HepG2 (cell line): Measurements from ENCODE around the gene JOSD1. TPM values are rescaled to one million over a fixed set of nuclear protein-coding genes. Genes with fewer than 3 reads are reported as not detected.
A peak's percentile ranks its signal among the peaks of the same experiment; 100 is the strongest.

Source experiments
- ARNT2 ChIP-seq: sonication (generic); formaldehyde crosslinking; IDR thresholded peaks from 2 replicates; pipeline ENCODE4 v1.8.0; 2022; ENCODE audit warnings: mild to moderate bottlenecking, low read depth, missing genetic modification reagents, moderate library complexity
- CREM ChIP-seq, 2 experiments: sonication (generic) in 1 of 2; formaldehyde crosslinking in 1 of 2; IDR thresholded peaks; 2 replicates each; pipeline versions ENCODE4 v1.4.0 to v1.6.1; 2016 to 2020; ENCODE audit warnings: antibody characterized with exemption in 1 of 2, mild to moderate bottlenecking in 1 of 2, missing genetic modification reagents in 1 of 2
- FOXA3 ChIP-seq: IDR thresholded peaks from 2 replicates; pipeline ENCODE4 v1.6.1; 2016; ENCODE audit warnings: missing genetic modification reagents, missing compliant biosample characterization
- HBP1 ChIP-seq: IDR thresholded peaks from 2 replicates; pipeline ENCODE4 v1.6.1; 2016; ENCODE audit warnings: low read depth, control low read depth
- KDM1A ChIP-seq: IDR thresholded peaks from 2 replicates; pipeline ENCODE4 v1.6.1; 2016; ENCODE audit warnings: missing compliant biosample characterization
- MED1 ChIP-seq: sonication (generic); formaldehyde crosslinking; IDR thresholded peaks from 2 replicates; pipeline ENCODE4 v1.4.0; 2020; ENCODE audit warnings: missing genetic modification reagents
- MEIS1 ChIP-seq: sonication (generic); formaldehyde crosslinking; IDR thresholded peaks from 2 replicates; pipeline ENCODE4 v1.9.0; 2021; ENCODE audit warnings: mild to moderate bottlenecking, missing genetic modification reagents, moderate library complexity, borderline replicate concordance
- NFKBIZ ChIP-seq: IDR thresholded peaks from 2 replicates; pipeline ENCODE4 v1.6.1; 2018; ENCODE audit warnings: missing genetic modification reagents, missing compliant biosample characterization
- PHF8 ChIP-seq: sonication (generic); formaldehyde crosslinking; IDR thresholded peaks from 2 replicates; pipeline ENCODE4 v1.5.0; 2020; ENCODE audit warnings: missing genetic modification reagents
- SKIL ChIP-seq: sonication (generic); formaldehyde crosslinking; IDR thresholded peaks from 2 replicates; pipeline ENCODE4 v1.8.0; 2022; ENCODE audit warnings: missing genetic modification reagents, mild to moderate bottlenecking, moderate library complexity, borderline replicate concordance
- SNAPC2 ChIP-seq: sonication (generic); formaldehyde crosslinking; IDR thresholded peaks from 2 replicates; pipeline ENCODE4 v1.8.1; 2022; ENCODE audit warnings: mild to moderate bottlenecking, missing genetic modification reagents
- SOX6 ChIP-seq, 2 experiments: fragments of 450-650 bp in 1 of 2; sonication (generic) in 1 of 2; formaldehyde crosslinking in 1 of 2; IDR thresholded peaks; 2 replicates each; pipeline versions ENCODE4 v1.4.0 to v1.6.1; 2017 to 2020; ENCODE audit warnings: antibody characterized with exemption in 1 of 2, mild to moderate bottlenecking in 1 of 2, missing genetic modification reagents in 1 of 2
- SP5 ChIP-seq: IDR thresholded peaks from 2 replicates; pipeline ENCODE4 v1.6.1; 2016; ENCODE audit warnings: low read depth, borderline replicate concordance
- STAG1 ChIP-seq: sonication (generic); formaldehyde crosslinking; IDR thresholded peaks from 2 replicates; pipeline ENCODE4 v1.4.0; 2020; ENCODE audit warnings: missing genetic modification reagents
- TAF1 ChIP-seq: sonication (generic); formaldehyde crosslinking; IDR thresholded peaks from 2 replicates; pipeline ENCODE4 v1.4.0; 2020; ENCODE audit warnings: missing genetic modification reagents
- ZBTB10 ChIP-seq: sonication (generic); formaldehyde crosslinking; IDR thresholded peaks from 2 replicates; pipeline ENCODE4 v1.4.0; 2020; ENCODE audit warnings: missing genetic modification reagents, borderline replicate concordance
- ZMYM3 ChIP-seq: sonication (generic); formaldehyde crosslinking; IDR thresholded peaks from 2 replicates; pipeline ENCODE4 v1.5.1; 2020; ENCODE audit warnings: mild to moderate bottlenecking, missing genetic modification reagents
- ZNF329 ChIP-seq: sonication (generic); formaldehyde crosslinking; IDR thresholded peaks from 2 replicates; pipeline ENCODE4 v1.9.0; 2021; ENCODE audit warnings: low read depth, mild to moderate bottlenecking, missing genetic modification reagents
- ZNF484 ChIP-seq: sonication (generic); formaldehyde crosslinking; IDR thresholded peaks from 2 replicates; pipeline ENCODE4 v1.5.1; 2020; ENCODE audit warnings: mild to moderate bottlenecking, low read depth, missing genetic modification reagents, borderline replicate concordance
- ZNF580 ChIP-seq: IDR thresholded peaks from 2 replicates; pipeline ENCODE4 v1.6.1; 2016; ENCODE audit warnings: low read depth, borderline replicate concordance
- ZNF740 ChIP-seq: sonication (generic); formaldehyde crosslinking; IDR thresholded peaks from 2 replicates; pipeline ENCODE4 v1.4.0; 2020; ENCODE audit warnings: missing genetic modification reagents
- ZSCAN31 ChIP-seq: sonication (generic); formaldehyde crosslinking; IDR thresholded peaks from 2 replicates; pipeline ENCODE4 v1.5.0; 2020; ENCODE audit warnings: low read depth, mild to moderate bottlenecking, missing genetic modification reagents
- polyA plus RNA-seq, 8 experiments: library from polyadenylated mRNA; depleted of rRNA in 3 of 8; stranded (reverse) in 7 of 8; unstranded in 1 of 8; fragments of >200 nt; fragmentation: Illumina TruSeq in 4 of 8; extraction: Trizol in 4 of 8; gene quantifications; 2 replicates each; pipeline versions ENCODE4 v1.2.1 to v1.2.3, GENCODE V29; 2011 to 2016; ENCODE audit warnings: low read depth in 4 of 8, missing spikeins in 1 of 8, mixed read lengths in 1 of 8; ENCODE audit not compliant: insufficient read depth in 1 of 8
- total RNA-seq, 5 experiments: library from RNA; depleted of rRNA; stranded (reverse); fragments of >200 nt; fragmentation: Illumina TruSeq; extraction: Trizol; gene quantifications; 2 replicates each; pipeline ENCODE4 v1.2.3, GENCODE V29; 2016; ENCODE audit warnings: low read depth in 1 of 5

JOSD1 gene
- total and polyA plus RNA-seq, 2 of the 13 experiments (the other 11 are each of a cell fraction or from before 2014, with no cell fraction given) = 31.7 to 38.4 TPM

- TF ChIP-seq ZNF580 (peak; percentile 89), ZNF329 (CRISPR knock-in tag) (0 out of 2 replicates have a peak, but pooled peaks have one; percentile 22), ZBTB10 (CRISPR knock-in tag) (peak; percentile 87), STAG1 (CRISPR knock-in tag) (peak; percentile 53), KDM1A (CRISPR knock-in tag) (0 out of 2 replicates have a peak, but pooled peaks have one; percentile 29), ZMYM3 (CRISPR knock-in tag) (no peak), ZNF484 (CRISPR knock-in tag) (no peak), MED1 (peak; percentile 90), SOX6 (IDR thresholded peaks at IDR 0.05) (no peak), SOX6 (CRISPR knock-in tag; IDR thresholded peaks at IDR 0.05) (peak; percentile 79), ARNT2 (peak; percentile 66; the same call in 1 of the 2 replicates), SP5 (peak; percentile 63; the same call in 1 of the 2 replicates), ZNF740 (peak; percentile 58; the same call in 1 of the 2 replicates), HBP1 (peak; percentile 96), CREM (IDR thresholded peaks at IDR 0.05) (peak; percentile 80), CREM (CRISPR knock-in tag; IDR thresholded peaks at IDR 0.05) (no peak), SKIL (CRISPR knock-in tag) (0 out of 2 replicates have a peak, but pooled peaks have one; percentile 14), FOXA3 (CRISPR knock-in tag) (peak; percentile 67), TAF1 (peak; percentile 99), ZSCAN31 (CRISPR knock-in tag) (peak; percentile 97), SNAPC2 (CRISPR knock-in tag) (no peak), MEIS1 (CRISPR knock-in tag) (peak; percentile 54; the same call in 1 of the 2 replicates), NFKBIZ (peak; percentile 77; the same call in 1 of the 2 replicates), PHF8 (peak; percentile 100)
Measured at GRCh38 chr22:38681582-38682335, 19.0 kb downstream of the JOSD1 start, which contains the start of gene TOMM22 (continued).
